NCI-H1694 treated with DMSO at 0.1 percent for 48 hours (cell line): Measurements from ENCODE around the gene ZNF653.

Experiments
- DNase-seq: peaks from one replicate; lab custom pipeline; 2025; lab: John Stamatoyannopoulos, UW

ZNF653 gene

GRCh38 chr19:11513946-11514345, 8.3 kb upstream of the ZNF653 start:
- no peak for DNase-seq

- no peak for DNase-seq
These were observed 4.8 kb upstream of the ZNF653 start for GRCh38 chr19:11510444-11510843.

DNA sequence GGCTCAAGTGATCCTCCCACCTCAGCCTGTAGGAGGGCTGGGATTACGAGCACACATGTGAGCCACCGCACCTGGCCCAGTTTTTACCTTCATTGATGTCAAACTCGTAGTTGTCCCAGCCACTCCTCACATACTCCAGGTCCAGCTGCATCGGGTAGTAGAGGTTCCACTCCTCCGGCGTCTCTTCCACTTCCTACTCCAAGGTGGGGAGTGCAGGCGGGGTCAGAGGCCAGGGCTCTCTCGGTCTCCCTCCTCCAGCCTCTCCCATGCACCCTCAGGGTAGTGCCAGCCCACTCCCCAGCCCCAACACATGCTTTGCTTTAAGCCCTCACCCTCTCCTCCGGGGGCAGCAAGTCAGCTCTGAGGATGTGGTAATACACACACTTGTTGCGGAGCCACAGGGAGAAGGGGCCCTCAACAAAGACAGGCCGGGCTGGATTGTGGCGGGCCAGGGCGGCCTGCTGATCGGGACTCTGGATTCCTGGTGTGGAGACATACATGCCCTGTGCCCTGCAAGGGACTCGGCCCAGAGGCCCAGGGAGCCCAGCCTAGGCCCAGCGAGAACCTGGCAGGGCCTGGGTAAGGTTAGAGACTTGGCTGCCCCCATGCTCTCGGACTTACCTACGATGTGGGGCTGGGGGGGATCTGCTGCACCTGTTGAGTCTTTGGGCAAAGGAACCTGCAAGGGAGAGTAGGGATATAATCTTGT, 1.9 kb upstream of the ZNF653 start:
- DNase-seq, result no peak

- no peak for DNase-seq
These were observed 1.3 kb upstream of the ZNF653 start for GRCh38 chr19:11506967-11507366.

DNA sequence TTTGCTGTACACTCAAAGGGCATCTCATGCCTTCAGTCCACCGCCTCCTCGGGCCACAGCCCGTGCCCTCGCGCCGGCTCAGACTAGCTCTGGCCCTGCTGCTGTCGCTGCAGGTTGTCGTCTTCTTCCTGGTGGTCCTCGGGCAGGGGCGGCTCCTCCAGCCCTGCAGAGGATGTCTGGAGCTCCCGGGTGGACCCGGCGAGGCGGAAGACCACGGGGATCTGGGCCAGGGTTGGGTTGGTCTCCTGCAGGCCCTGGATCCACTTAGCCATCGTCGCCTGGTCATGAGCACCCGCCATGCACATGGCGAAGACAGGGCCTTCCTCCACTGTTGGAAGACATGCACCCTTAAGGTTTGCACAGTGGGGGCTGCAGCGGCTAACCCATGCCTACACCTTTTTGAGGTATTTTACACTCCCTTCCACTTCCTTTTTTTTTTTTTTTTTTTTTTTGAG, 489 bp upstream of the ZNF653 start:
- no peak for DNase-seq

DNA sequence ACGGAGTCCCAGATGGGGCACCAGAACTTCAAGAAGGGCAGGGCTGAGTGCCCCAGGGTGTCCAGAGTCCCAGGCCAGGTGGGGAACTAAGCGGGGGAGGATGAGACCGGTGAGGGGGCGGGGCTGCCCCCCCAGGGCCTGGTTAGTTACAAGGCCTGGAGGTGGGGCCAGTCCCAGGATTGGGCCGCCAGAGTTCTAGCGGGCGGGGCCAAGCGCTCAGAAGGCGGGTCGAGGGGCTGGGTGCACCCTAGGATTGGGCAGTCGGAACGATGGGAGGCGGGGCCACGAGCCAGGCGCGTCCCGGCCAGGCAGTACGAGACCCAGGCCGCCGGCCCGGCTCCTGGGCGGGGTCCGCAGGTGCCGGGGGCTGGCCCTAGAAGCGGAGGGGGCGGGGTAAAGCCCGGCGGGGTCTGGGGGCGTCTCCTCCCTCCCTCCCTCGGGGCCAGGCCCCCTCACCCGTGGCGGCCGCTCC, 571 bp downstream of the ZNF653 start:
- peak; percentile 80 for DNase-seq

GRCh38 chr19:11504502-11505031, 1.1 kb downstream of the ZNF653 start:
- no peak for DNase-seq

DNA sequence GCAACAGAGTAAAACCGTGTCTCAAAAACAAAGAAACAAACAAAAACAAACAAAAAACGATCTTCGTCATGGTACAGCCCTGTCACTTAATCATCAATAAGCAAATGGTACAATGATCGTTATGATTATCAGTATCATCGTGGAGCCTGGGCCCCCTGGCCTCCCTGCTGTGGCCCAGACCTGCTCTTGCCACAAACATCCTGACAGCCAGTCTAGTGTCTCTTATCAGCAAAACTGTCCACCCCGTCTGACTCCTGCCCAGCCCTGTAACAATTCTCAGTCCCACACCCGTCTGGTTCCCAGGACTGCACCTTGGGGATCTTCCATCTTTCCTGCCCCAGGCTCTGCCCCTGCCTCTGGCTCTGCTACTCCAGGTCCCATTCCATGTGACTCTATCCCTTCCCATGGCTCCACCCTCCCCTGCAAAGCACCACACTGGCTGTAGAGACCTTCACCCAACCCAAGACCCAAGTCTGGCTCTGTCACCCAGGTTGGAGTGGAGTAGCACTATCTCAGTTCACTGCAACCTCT, 5.7 kb downstream of the ZNF653 start:
- no peak for DNase-seq

- no peak for DNase-seq
These were observed 6.4 kb downstream of the ZNF653 start for GRCh38 chr19:11499220-11499726.

- DNase-seq, result peak; percentile 19
These were observed 9.1 kb downstream of the ZNF653 start for GRCh38 chr19:11496391-11497163.

GRCh38 chr19:11495885-11496284, 9.8 kb downstream of the ZNF653 start:
- DNase-seq, result no peak

- DNase-seq, result peak; percentile 34
These were observed 10.2 kb downstream of the ZNF653 start for GRCh38 chr19:11495481-11495880.

DNA sequence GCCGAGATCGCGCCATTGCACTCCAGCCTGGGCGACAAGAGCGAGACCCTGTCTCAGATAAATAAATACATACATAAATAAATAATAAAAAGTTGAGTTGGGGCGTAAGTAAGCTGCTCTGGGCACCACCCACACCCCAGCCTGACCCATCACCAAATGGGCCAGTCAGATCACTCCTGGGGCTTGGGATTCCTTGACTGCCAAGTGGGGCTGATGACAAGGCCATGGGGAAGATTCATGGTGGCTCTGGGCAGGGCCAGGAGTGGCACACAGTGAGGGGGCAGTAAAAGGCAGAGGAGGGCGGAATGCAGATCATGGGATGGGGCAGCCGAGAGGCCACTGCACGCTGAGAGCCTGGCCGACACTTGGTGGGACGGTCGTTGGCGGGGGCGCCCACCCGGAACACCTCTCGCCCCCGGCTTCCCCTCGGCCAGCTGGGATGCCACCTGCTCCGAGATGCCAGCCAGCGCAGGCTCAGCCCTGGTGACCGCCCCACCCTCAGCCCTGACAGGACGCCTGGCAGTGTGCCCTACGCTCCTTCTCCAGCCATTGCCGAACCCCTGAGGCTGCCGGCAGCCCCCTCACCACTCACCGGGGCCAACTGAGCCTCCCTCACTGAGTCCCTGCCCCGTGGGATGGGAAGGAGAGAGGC, 10.9 kb downstream of the ZNF653 start:
- peak; percentile 28 for DNase-seq

DNA sequence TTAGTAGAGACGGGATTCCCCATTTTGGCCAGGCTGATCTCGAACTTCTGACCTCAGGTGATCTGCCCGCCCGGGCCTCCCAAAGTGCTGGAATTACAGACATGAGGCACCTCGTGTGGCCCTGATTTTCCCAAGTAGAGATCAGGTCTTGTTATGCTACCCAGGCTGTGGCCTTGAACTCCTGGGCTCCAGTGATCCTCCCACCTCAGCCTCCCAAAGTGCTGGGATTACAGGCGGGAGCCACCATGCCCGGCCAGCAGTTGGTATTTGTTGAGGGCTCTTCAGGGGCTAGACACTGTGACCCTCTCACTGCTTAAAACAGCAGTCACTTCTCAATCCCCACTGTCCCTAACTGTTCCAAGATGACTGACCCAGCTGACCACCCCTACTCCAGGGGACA, 16.3 kb downstream of the ZNF653 start:
- no peak for DNase-seq

GRCh38 chr19:11486661-11487503, 18.8 kb downstream of the ZNF653 start:
- DNase-seq, result no peak

- DNase-seq, result no peak
These were observed 20.3 kb downstream of the ZNF653 start for GRCh38 chr19:11485245-11485837.

DNA sequence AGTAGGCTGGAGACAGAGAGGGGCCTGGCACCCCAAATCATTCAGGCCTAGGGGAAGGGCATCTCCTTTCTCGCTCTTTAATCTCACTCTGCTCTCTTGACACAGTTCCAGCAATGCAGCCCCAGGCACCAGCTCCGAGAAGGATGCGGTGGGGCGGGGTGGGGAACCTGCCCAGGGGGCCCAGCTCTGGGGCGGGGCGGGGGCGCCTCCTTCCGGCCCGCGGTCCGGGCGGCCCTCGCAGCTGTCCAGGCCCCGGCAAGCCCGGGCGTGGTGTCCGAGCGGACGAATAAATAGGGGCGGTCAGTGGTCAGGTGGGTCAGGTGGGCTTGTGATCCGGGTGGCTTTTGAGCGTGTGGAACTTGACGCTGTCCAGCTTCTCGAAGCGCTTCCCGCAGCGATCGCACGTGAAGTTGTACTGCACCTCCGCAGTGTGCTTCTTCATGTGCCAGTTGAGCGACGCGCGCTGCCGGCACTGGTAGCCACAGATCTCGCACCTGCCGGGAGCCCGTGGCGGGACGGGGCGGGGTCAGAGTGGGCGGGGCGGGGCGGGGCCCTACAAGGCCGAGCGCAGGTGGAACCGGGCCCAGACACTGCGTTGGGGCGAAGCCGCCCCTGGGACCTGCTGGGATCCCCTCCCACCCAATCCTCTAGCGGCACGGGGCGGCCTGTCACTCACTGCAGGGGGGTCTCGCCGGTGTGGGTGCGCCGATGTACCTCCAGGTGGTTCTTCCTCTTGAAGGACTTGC, 22.1 kb downstream of the ZNF653 start:
- DNase-seq, result no peak

- DNase-seq, result peak; percentile 67
These were observed 23.1 kb downstream of the ZNF653 start for GRCh38 chr19:11482384-11483050.
